DMS 273 treated with DMSO at 0.1 percent for 48 hours (cell line): Measurements from ENCODE around the gene AK6.
"Not testable (repeated sequence)": the region's sequence is repeated elsewhere in the genome, so short reads cannot be mapped to it uniquely, and the experiment has no call there.

ENCODE experiments used
- DNase-seq: peaks from one replicate; lab custom pipeline; 2025; lab: John Stamatoyannopoulos, UW

The AK6 gene

DNA sequence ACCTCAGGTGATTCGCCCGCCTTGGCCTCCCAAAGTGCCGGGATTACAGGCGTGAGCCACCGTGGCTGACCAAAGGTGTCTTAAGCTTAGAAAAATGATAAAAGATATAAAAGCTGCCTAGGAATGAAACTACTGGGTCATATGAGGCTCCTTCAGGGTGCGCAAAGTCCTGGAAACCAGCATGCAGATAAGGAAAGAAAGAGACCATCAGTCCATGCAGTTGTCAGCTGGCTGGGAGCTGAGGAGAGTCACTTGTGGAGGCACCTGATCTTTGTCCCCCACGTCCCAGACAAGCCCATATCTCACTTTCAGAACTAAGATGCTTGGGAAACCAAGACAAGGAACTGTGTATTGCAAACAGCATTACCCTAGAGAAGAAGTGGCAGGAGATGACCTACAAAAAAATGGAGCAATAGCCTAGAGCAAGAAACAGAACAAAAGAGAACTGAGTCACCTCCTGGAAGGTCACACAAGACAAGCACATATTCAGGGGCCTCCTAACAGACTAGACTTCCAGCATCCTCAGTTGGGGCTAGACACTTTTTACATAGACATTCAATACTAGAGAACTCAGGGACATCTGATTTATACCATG lies 33.9 kb downstream of the AK6 start:
- DNase-seq = no peak

DNA sequence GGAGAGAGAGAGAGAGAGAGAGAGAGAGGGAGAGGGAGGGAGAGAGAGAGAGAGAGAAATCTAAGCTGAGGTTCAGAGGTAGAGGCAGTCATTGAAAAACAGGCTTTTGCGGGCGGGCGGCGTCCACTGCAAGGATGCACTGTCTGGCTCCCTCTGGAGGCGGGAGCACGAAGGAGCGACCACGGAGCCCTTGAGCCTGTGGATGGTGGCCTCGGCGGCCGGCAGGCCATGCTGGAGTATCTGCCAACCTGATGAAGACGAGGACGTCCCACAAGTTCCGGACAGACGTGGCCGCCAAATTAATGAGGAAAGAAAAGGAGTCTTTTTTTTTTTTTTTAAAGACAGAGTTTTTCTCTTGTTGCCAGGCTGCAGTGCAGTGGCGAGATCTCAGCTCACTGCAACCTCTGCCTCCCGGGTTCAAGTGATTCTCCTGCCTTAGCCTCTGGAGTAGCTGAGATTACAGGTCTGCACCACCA lies 34.5 kb downstream of the AK6 start:
- DNase-seq = peak; percentile 39

DNA sequence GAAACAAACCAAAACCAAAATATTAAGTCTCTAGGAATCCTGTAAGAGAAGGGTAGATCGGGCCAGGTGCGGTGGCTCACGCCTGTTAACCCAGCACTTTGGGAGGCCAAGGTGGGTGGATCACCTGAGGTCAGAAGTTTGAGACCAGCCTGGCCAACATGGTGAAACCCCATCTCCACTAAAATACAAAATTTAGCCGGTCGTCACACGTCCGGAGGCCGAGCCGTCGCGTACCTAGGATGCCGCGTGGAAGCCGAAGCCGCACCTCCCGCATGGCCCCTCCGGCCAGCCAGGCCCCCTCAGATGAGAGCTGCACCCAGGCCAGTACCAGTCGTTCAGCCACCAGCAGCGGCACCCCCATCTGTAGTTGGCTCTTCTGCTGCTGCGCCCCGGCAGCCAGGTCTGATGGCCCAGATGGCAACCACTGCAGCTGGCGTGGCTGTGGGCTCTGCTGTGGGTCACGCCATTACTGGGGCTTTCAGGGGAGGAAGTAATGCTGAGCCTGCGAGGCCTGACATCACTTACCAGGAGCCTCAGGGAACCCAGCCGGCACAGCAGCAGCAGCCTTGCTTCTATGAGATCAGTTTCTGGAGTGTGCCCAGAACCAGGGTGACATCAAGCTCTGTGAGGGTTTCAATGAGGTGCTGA lies 35.5 kb downstream of the AK6 start:
- not testable (repeated sequence) for DNase-seq

DNA sequence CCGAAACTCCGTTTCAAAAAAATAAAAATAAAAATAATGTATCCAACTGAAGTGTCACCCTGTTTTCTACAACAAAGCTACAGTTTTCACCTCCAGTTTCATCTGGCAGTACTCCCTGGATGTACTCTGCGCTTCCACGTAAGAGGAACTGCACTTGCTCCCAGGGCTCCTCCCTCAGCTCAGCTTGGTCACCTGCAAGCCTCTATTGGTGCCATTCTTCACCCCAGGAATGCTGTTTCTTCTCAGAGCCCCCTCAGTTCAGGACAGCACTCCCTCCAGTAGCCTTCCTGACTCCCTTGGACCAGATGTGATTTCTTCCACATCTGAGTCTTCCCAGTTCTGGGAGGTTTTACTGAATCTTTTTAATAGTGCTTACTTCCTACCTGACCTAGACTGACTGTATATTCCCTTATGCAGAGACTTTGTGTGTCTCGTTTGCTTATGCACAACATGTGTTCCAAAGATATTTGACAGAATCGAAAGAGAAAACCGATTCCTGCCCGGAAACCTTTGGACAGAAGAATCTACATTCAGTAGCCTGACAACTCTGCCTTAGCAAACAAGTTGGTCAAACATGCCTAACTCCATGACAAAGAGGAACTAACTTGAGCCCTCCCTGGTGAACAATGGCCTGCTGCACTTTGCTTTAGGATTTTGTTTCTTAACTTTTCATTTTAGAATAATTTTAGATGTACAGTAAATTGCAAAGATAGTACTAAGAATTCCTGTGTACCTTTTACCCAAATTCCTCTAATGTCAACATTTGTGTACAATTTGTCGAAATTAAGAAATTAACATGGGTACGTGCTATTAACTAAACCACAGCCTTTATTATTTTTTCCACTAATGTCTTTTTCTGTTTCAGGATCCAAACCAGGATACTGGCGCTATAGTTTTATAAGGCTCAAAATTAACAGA lies 37.5 kb downstream of the AK6 start:
- DNase-seq = no peak

DNA sequence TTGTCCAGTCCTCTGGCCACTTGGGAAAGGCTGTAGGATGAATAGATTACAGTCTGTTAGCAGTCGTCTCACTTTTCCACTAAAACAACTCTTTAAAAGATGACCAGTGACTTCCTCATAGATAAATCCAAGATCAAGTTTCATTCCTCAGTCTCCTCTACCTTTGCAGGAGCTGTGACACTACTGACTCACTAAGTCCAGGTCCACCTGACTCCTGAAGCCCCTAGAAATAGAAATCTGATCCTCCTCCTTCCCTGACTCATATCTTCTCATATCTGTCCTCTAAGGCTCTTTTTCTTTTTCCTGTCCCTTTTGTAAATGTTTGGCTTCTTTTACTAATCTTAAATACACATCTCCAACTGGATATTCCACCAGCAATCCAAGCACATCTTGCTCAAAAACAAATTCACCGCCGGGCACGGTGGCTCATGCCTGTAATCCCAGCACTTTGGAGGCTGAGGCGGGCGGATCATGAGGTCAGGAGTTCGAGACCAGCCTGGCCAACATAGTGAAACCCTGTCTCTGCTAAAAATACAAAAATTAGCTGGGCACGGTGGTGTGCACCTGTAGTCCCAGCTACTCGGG lies 39.3 kb downstream of the AK6 start:
- no peak for DNase-seq

DNA sequence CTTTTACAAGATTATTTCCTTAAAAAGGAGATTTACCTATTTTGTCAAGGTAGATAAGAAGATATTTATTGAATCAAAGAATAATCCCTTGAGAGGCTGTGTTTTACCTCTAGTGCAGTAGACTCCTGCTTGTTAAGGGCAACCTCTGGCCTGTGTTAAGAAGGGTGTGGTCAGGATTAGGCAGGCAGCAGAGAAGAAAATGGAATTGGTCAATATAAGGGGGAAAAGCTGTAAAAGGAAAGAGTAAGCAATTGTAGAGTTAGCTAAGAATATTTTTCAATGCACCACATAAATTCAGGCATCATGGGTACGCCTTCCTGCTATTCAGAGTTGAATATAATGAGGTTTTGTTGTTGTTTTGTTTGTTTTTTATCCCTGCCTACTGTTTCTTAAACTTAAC lies 43.0 kb downstream of the AK6 start:
- DNase-seq = no peak

DNA sequence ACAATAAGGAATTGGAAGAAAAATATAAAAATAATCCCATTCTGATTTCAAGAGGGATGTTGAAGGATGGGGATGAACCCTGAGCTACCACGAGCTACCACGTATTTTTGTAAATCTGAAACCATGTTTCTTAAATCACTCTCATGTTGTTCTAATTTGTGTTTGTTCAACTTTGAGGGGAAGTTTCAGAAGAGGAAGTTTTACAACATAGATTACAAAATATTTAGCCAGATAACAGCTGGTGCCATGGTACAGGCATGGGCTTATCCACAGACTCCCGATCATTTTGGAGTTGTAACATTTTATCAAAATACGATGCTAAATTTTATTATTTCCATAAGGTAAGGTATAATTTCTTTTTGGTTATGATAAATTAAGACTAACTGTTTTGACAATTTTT lies 51.9 kb downstream of the AK6 start:
- DNase-seq = no peak

DNA sequence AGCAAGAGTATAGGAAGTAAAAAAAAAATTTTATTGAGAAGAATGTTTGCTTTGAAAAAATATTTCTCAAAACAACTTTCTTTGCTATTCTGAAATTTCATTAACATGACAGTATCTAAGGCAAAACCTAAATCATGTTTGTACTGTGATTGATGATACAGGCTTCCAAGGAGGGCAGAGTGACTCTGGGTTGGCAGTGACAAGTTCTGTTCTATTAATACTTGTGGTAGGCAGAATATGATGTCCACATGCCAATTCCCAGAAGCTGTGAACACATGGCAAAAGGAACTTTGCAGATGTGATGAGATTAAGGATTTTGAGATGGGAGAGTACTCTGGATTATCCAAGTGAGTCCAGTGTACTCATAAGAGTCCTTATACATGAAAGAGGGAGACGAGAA lies 53.3 kb downstream of the AK6 start:
- DNase-seq = no peak

DNA sequence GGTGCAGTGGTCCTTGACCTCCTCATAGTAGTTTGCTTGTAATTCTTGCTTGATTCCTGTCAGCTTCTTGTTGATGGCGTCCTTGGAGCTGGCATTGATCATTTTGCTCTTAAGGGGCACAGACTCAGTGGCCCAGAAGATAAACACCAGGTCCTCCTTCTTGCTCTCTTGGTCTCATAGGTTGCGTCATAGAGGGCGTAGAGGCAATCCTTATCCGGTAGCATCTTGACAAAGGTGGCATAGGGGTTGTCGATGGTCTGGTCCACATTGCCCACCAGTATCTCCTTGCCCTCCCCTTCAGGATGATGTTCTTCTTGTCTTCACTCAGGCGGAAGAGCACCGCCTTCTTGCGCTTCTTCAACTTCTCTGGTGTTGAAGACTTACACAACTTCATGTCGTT lies 55.9 kb downstream of the AK6 start:
- DNase-seq = no peak

DNA sequence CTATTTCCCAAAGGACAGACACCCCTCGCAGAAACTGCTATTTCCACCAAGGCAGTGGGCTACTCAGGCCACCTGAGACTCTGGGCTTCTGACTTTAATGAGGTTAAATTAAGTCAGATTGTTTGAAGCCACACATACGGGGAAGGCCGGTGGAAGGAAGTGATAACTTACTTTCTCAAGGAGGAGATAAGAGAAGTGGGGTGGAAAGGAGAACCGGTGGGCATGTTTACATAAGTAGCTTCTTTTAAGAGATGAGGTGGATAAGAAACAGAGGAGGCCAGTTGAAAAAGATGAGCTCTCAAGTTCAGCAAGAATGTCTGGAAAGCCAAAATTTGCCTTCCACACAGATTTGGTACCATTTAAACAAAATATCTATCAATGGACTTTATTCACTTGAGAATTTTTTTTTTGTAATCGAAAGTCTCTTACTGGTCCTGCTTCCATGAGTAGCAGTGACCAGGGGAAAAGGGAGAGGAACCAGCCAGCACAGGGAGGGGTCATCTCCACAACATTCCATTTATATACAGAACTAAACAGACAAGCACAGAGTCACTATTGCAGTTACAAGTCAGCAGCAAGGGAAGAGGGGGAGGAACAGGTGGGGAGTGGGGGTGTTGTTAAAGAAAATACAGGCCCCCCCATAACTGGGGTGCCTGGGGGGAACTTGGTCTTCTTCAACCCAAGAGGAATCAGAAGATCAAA lies 56.7 kb downstream of the AK6 start:
- no peak for DNase-seq

DNA sequence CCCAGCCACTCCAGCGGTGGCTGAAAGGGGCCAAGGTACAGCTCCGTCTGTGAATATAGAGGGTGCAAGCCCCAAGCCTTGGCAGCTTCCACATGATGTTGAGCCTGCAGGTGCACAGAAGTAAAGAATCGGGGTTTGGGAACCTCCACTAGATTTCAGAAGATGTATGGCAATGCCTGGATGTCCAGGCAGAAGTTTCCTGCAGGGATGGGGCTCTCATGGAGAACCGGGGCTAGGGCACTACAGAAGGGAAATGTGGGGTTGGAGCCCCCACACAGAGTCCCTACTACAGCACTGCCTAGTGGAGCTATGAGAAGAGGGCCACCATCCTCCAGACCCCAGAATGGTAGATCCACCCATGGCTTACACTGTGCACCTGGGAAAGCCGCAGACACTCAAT lies 59.9 kb downstream of the AK6 start:
- no peak for DNase-seq

DNA sequence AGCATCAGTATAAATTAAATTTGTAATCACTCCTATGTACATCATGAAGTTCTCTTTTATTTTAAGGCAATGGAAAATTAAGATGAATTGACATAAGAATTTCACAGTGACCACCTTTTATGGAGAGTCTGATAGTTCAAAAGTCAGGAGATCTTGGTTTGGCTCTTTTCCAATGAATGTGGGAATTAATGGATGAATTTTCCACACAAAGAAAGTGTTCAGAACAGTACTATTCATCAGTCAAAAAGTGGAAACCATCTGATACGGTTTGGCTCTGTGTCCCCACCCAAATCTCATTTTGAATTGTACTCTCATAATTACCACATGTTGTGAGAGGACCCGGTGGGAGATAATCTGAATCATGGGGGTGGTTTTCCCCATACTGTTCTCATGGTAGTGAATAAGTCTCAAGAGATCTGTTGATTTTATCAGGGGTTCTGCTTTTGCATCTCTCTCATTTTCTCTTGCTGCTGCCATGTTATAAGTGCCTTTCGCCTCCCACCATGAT lies 61.2 kb downstream of the AK6 start:
- no peak for DNase-seq

DNA sequence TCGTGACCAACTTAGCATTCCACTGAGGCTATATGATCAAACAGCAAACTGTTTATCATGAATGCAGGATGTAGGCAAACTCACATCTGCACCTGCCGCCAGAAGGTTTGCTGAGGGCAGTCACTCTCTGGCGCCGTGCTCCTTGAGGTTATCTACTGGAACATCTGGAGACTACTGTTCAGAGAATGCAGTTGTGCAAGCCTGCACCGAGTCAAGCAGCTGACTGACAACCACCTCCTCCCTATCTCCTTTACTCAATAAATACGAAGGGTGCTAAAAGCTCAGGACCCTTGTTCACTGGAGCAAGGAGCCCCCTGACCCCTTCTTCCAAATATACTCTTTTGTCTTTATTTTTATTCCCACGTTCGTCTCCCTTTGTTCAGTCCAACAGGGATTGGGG lies 63.8 kb downstream of the AK6 start:
- no peak for DNase-seq
